Measurements from ENCODE around the gene GNB5. TPM values are rescaled to one million over a fixed set of nuclear protein-coding genes. Genes with fewer than 3 reads are reported as not detected.
"Not testable (repeated sequence)": the region's sequence is repeated elsewhere in the genome, so short reads cannot be mapped to it uniquely, and the experiment has no call there.

Gene GNB5
- total RNA-seq, 2 experiments from 2014 or later = 36.1 to 40.5 TPM

- DNase-seq (no peak), ATAC-seq (ENCODE audit: low read depth) (no peak)
- H3K4me3 Mint-ChIP-seq = no peak overlapping the region
- no peaks in the 10 kb centered on the region for H3K36me3 Mint-ChIP-seq
- POLR2A ChIA-PET = no interaction called here
- peaks cover 3% of the 10 kb centered on the region for H3K9me3 Mint-ChIP-seq
- peaks cover 11% of the 10 kb centered on the region for H3K27me3 Mint-ChIP-seq
- H3K4me1 Mint-ChIP-seq = no peaks in the 10 kb centered on the region
- H3K27ac Mint-ChIP-seq = no peak overlapping the region
These were observed 97.4 kb downstream of the GNB5 start for GRCh38 chr15:52093539-52094510.

- DNase-seq (no peak), ATAC-seq (ENCODE audit: low read depth) (no peak)
- no peaks in the 10 kb centered on the region for H3K4me1 Mint-ChIP-seq
- H3K4me3 Mint-ChIP-seq = no peak overlapping the region
- H3K27me3 Mint-ChIP-seq = peaks cover 11% of the 10 kb centered on the region
- no peaks in the 10 kb centered on the region for H3K36me3 Mint-ChIP-seq
- no peak overlapping the region for H3K27ac Mint-ChIP-seq
- POLR2A ChIA-PET = no interaction called here
- peaks cover 3% of the 10 kb centered on the region for H3K9me3 Mint-ChIP-seq
These were observed 98.0 kb downstream of the GNB5 start for GRCh38 chr15:52093167-52093538.

GRCh38 chr15:52090193-52090592 is 101.0 kb downstream of the GNB5 start:
- H3K4me1 Mint-ChIP-seq = no peaks in the 10 kb centered on the region
- POLR2A ChIA-PET = no interaction called here
- DNase-seq (no peak), ATAC-seq (ENCODE audit: low read depth) (no peak)
- peaks cover 9% of the 10 kb centered on the region for H3K27me3 Mint-ChIP-seq
- no peak overlapping the region for H3K4me3 Mint-ChIP-seq
- H3K36me3 Mint-ChIP-seq = no peaks in the 10 kb centered on the region
- peaks cover 3% of the 10 kb centered on the region for H3K9me3 Mint-ChIP-seq
- H3K27ac Mint-ChIP-seq = no peak overlapping the region

- Mint-ChIP-seq H3K4me1 (peaks cover 17% of the 10 kb centered on the region), H3K27ac (no peak overlapping the region), H3K27me3 (peaks cover 2% of the 10 kb centered on the region), H3K36me3 (no peaks in the 10 kb centered on the region), H3K4me3 (no peak overlapping the region), H3K9me3 (peaks cover 3% of the 10 kb centered on the region)
- POLR2A ChIA-PET = no interaction called here
- DNase-seq (no peak), ATAC-seq (ENCODE audit: low read depth) (no peak)
These were observed 105.0 kb downstream of the GNB5 start for GRCh38 chr15:52086011-52086786.

- H3K27ac Mint-ChIP-seq = no peak overlapping the region
- POLR2A ChIA-PET = no interaction called here
These were observed 105.9 kb downstream of the GNB5 start for GRCh38 chr15:52085299-52085698.

GRCh38 chr15:52083603-52084002 is 107.6 kb downstream of the GNB5 start:
- no peak overlapping the region for H3K4me3 Mint-ChIP-seq
- no peak overlapping the region for H3K27ac Mint-ChIP-seq
- ATAC-seq (ENCODE audit: low read depth) = no peak
- H3K36me3 Mint-ChIP-seq = no peaks in the 10 kb centered on the region
- H3K4me1 Mint-ChIP-seq = peaks cover 23% of the 10 kb centered on the region
- no peaks in the 10 kb centered on the region for H3K27me3 Mint-ChIP-seq
- POLR2A ChIA-PET = interaction anchor here (1.2 to 2.0 kb wide), 3 partner anchors 38 to 111 kb away, joined by 3 to 8 read pairs (median 4); partner anchors contain the start of gene LEO1
- no peaks in the 10 kb centered on the region for H3K9me3 Mint-ChIP-seq
- no peak for DNase-seq

More at GRCh38 chr15:52085299-52085698, 105.9 kb downstream of the GNB5 start:
- Mint-ChIP-seq H3K4me3 (no peak overlapping the region), H3K27me3 (peaks cover under 1% of the 10 kb centered on the region), H3K9me3 (peaks cover 3% of the 10 kb centered on the region), H3K4me1 (peaks cover 17% of the 10 kb centered on the region), H3K36me3 (no peaks in the 10 kb centered on the region)
- DNase-seq (no peak), ATAC-seq (ENCODE audit: low read depth) (no peak)

- H3K4me1 Mint-ChIP-seq = peaks cover 23% of the 10 kb centered on the region
- H3K27me3 Mint-ChIP-seq; H3K36me3 Mint-ChIP-seq; DNase-seq; H3K9me3 Mint-ChIP-seq; ATAC-seq (ENCODE audit: low read depth): not testable (repeated sequence)
- peak overlapping the region; percentile 71 for H3K27ac Mint-ChIP-seq
- POLR2A ChIA-PET = interaction anchor here (0.7 to 2.0 kb wide), 5 partner anchors 37 to 145 kb away, joined by 3 to 8 read pairs (median 3); partner anchors contain the start of gene LEO1
- H3K4me3 Mint-ChIP-seq = peak overlapping the region; percentile 43
These were observed 108.2 kb downstream of the GNB5 start for GRCh38 chr15:52083037-52083359.

- Mint-ChIP-seq H3K27me3 (no peaks in the 10 kb centered on the region), H3K4me3 (peak overlapping the region; percentile 43), H3K9me3 (no peaks in the 10 kb centered on the region), H3K27ac (peak overlapping the region; percentile 71), H3K36me3 (no peaks in the 10 kb centered on the region), H3K4me1 (peaks cover 23% of the 10 kb centered on the region)
- ATAC-seq (ENCODE audit: low read depth) = peak; percentile 74
- POLR2A ChIA-PET = interaction anchor here (0.6 to 2.0 kb wide), 7 partner anchors 37 to 145 kb away, joined by 3 to 8 read pairs (median 3); partner anchors contain the start of gene LEO1
- peak; percentile 43 for DNase-seq
These were observed 108.8 kb downstream of the GNB5 start for GRCh38 chr15:52082197-52083036.

- H3K4me1 Mint-ChIP-seq = peaks cover 23% of the 10 kb centered on the region
- H3K27me3 Mint-ChIP-seq = no peaks in the 10 kb centered on the region
- no peak overlapping the region for H3K27ac Mint-ChIP-seq
- POLR2A ChIA-PET = interaction anchor here (1.5 kb wide), 1 partner anchor 61 kb away, joined by 5 read pairs; no protein-coding TSS in a partner anchor
- DNase-seq = no peak
- H3K4me3 Mint-ChIP-seq = no peak overlapping the region
- no peaks in the 10 kb centered on the region for H3K36me3 Mint-ChIP-seq
- no peaks in the 10 kb centered on the region for H3K9me3 Mint-ChIP-seq
- ATAC-seq (ENCODE audit: low read depth) = no peak
These were observed 110.3 kb downstream of the GNB5 start for GRCh38 chr15:52080706-52081392.

GRCh38 chr15:52080031-52080430 is 111.2 kb downstream of the GNB5 start:
- H3K4me3 Mint-ChIP-seq = no peak overlapping the region
- POLR2A ChIA-PET = no interaction called here
- H3K36me3 Mint-ChIP-seq = no peaks in the 10 kb centered on the region
- no peaks in the 10 kb centered on the region for H3K9me3 Mint-ChIP-seq
- H3K4me1 Mint-ChIP-seq = peaks cover 23% of the 10 kb centered on the region
- no peak for DNase-seq
- no peaks in the 10 kb centered on the region for H3K27me3 Mint-ChIP-seq
- no peak for ATAC-seq (ENCODE audit: low read depth)
- H3K27ac Mint-ChIP-seq = no peak overlapping the region

- ATAC-seq (ENCODE audit: low read depth) (peak; percentile 60), DNase-seq (peak; percentile 78)
- Mint-ChIP-seq H3K4me3 (no peak overlapping the region), H3K4me1 (peaks cover 23% of the 10 kb centered on the region), H3K27ac (no peak overlapping the region), H3K36me3 (no peaks in the 10 kb centered on the region), H3K9me3 (no peaks in the 10 kb centered on the region), H3K27me3 (no peaks in the 10 kb centered on the region)
- POLR2A ChIA-PET = interaction anchor here (0.6 to 1.0 kb wide), 2 partner anchors 33 to 59 kb away, joined by 3 to 5 read pairs; no protein-coding TSS in a partner anchor
These were observed 112.1 kb downstream of the GNB5 start for GRCh38 chr15:52078876-52079700.
